Large intestine (tissue), 12 donors: ENCODE results near the gene HSPE1. TPM values are rescaled to one million over a fixed set of nuclear protein-coding genes. Genes with fewer than 3 reads are reported as not detected.
A peak's percentile ranks its signal among the peaks of the same experiment; 100 is the strongest.
"Not testable (repeated sequence)": the region's sequence is repeated elsewhere in the genome, so short reads cannot be mapped to it uniquely, and the experiment has no call there.

Experiments
- DNase-seq, 2 donors: peaks; one replicate each; pipeline versions ENCODE4 v3.0.0 to v3.0.0-alpha.2; 2013
- H3K27ac ChIP-seq: one replicate; pipeline ENCODE4 v1.5.1; 2013; ENCODE audit warnings: low read length
- H3K27me3 ChIP-seq: 2 replicates; pipeline ENCODE4 v1.6.1; 2013; ENCODE audit warnings: low read length; ENCODE audit not compliant: control insufficient read depth, insufficient read depth
- H3K36me3 ChIP-seq: 2 replicates; pipeline ENCODE4 v1.6.1; 2013; ENCODE audit warnings: low read length; ENCODE audit not compliant: control insufficient read depth, insufficient read depth
- H3K4me1 ChIP-seq: one replicate; pipeline ENCODE4 v1.6.1; 2013; ENCODE audit warnings: low read length; ENCODE audit not compliant: control insufficient read depth, insufficient read depth
- H3K4me3 ChIP-seq: one replicate; pipeline ENCODE4 v1.5.1; 2013; ENCODE audit warnings: low read length
- H3K9me3 ChIP-seq: one replicate; pipeline ENCODE4 v1.6.1; 2013; ENCODE audit warnings: mild to moderate bottlenecking, low read depth, low read length, moderate library complexity; ENCODE audit not compliant: control insufficient read depth
- WGBS: methylation state at CpG from one replicate; pipeline ENCODE4 v1.1.5; 2013; ENCODE audit warnings: low lambda C conversion rate; ENCODE audit not compliant: insufficient coverage; 5-methylcytosine and 5-hydroxymethylcytosine counted together
- long read RNA-seq, 11 donors: transcript quantifications; one replicate each; lab custom pipeline, GENCODE V29; 2026
- polyA plus RNA-seq: library from polyadenylated mRNA; unstranded; fragments of 120-200 nt; gene quantifications from one replicate; pipeline ENCODE4 v1.2.1, GENCODE V29; 2013

HSPE1 gene
- polyA plus RNA-seq: 268 TPM
- long read RNA-seq, donor 1, transcript HSPE1-201 (4 exons, 950 nt): major isoform, 160 of 195 reads
- long read RNA-seq, donor 1, partial matches to known transcripts: 30 of 195 reads
- long read RNA-seq, donor 1, other reads (novel, unspliced or antisense): 0 of 195 reads
- long read RNA-seq, donor 2, transcript HSPE1-202 (3 exons, 570 nt): minor isoform, 9 of 367 reads
- long read RNA-seq, donor 2, transcript HSPE1-201 (4 exons, 950 nt): major isoform, 276 of 367 reads
- long read RNA-seq, donor 2, transcript HSPE1-206 (2 exons, 569 nt): minor isoform, 9 of 367 reads
- long read RNA-seq, donor 2, partial matches to known transcripts: 65 of 367 reads
- long read RNA-seq, donor 2, other reads (novel, unspliced or antisense): 7 of 367 reads
- long read RNA-seq, donor 3: 0 reads
- long read RNA-seq, donor 4, transcript HSPE1-201 (4 exons, 950 nt): major isoform, 31 of 37 reads
- long read RNA-seq, donor 4, partial matches to known transcripts: 6 of 37 reads
- long read RNA-seq, donor 4, other reads (novel, unspliced or antisense): 0 of 37 reads
- long read RNA-seq, donor 5, transcript HSPE1-201 (4 exons, 950 nt): major isoform, 90 of 113 reads
- long read RNA-seq, donor 5, partial matches to known transcripts: 21 of 113 reads
- long read RNA-seq, donor 5, other reads (novel, unspliced or antisense): 0 of 113 reads
- long read RNA-seq, donor 6, transcript HSPE1-202 (3 exons, 570 nt): minor isoform, 16 of 297 reads
- long read RNA-seq, donor 6, transcript HSPE1-201 (4 exons, 950 nt): major isoform, 196 of 297 reads
- long read RNA-seq, donor 6, transcript HSPE1-206 (2 exons, 569 nt): minor isoform, 6 of 297 reads
- long read RNA-seq, donor 6, partial matches to known transcripts: 78 of 297 reads
- long read RNA-seq, donor 6, other reads (novel, unspliced or antisense): 0 of 297 reads
- long read RNA-seq, donor 7, transcript HSPE1-201 (4 exons, 950 nt): major isoform, 112 of 147 reads
- long read RNA-seq, donor 7, transcript HSPE1-202 (3 exons, 570 nt): minor isoform, 6 of 147 reads
- long read RNA-seq, donor 7, partial matches to known transcripts: 27 of 147 reads
- long read RNA-seq, donor 7, other reads (novel, unspliced or antisense): 0 of 147 reads
- long read RNA-seq, donor 8, transcript HSPE1-201 (4 exons, 950 nt): major isoform, 413 of 527 reads
- long read RNA-seq, donor 8, transcript HSPE1-202 (3 exons, 570 nt): minor isoform, 15 of 527 reads
- long read RNA-seq, donor 8, partial matches to known transcripts: 81 of 527 reads
- long read RNA-seq, donor 8, other reads (novel, unspliced or antisense): 9 of 527 reads
- long read RNA-seq, donor 9, transcript HSPE1-202 (3 exons, 570 nt): minor isoform, 14 of 329 reads
- long read RNA-seq, donor 9, transcript HSPE1-201 (4 exons, 950 nt): major isoform, 228 of 329 reads
- long read RNA-seq, donor 9, transcript HSPE1-206 (2 exons, 569 nt): minor isoform, 11 of 329 reads
- long read RNA-seq, donor 9, partial matches to known transcripts: 65 of 329 reads
- long read RNA-seq, donor 9, other reads (novel, unspliced or antisense): 7 of 329 reads
- long read RNA-seq, donor 10, transcript HSPE1-206 (2 exons, 569 nt): minor isoform, 6 of 388 reads
- long read RNA-seq, donor 10, transcript HSPE1-201 (4 exons, 950 nt): major isoform, 285 of 388 reads
- long read RNA-seq, donor 10, transcript HSPE1-202 (3 exons, 570 nt): minor isoform, 7 of 388 reads
- long read RNA-seq, donor 10, partial matches to known transcripts: 83 of 388 reads
- long read RNA-seq, donor 10, other reads (novel, unspliced or antisense): 6 of 388 reads
- long read RNA-seq, donor 11, transcript HSPE1-201 (4 exons, 950 nt): major isoform, 188 of 249 reads
- long read RNA-seq, donor 11, transcript HSPE1-206 (2 exons, 569 nt): minor isoform, 5 of 249 reads
- long read RNA-seq, donor 11, partial matches to known transcripts: 45 of 249 reads
- long read RNA-seq, donor 11, other reads (novel, unspliced or antisense): 6 of 249 reads

DNA sequence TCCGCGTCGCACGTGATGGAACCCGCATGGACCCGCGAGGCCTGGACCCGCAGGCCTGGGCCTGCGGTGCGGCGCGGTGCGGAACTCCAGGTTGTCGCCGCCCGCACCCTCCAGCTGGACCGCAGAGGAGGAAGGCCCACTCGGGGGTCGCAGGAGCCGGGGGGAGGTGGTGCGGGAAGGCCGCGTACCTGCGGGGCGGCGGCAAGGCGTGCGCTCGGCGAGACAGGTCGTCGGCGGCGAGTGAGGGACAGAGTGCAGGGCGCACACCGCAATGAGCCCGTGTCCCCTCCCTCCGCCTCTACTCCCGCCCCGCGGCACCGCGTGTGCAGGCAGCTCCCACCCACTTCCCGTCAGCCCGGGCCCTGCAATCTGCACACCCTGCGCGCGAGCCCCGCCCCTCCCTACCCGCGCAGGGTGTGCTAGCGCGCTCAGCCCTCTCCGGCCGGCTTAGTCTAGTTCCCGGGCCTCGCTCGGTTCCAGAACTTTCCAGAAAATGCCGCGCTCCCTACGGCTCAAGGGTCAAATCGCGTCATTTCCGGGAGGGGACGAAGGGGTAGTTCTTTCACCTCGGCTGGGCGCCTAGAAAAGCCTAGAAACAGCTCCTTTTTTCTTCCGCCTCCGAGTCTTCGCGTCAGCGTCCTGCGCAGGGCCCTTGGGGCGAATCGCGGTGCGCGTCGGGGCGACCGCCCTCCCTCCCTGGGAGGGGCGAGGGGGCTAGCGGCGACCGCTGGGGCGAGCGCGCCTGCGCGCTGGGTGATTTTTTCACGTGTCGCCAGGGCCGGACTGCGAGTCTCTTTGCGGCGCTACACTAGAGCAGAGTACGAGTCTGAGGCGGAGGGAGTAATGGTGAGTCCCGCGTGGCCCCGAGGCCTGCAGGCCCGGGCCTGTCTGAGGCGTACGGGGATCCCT is at the start of gene HSPE1, which contains the start of gene HSPD1:
Gene HSPE1, plus strand, starts transcription at position 786 of the 909 bp plus-strand sequence. Its CDS starts 58 bp downstream, at position 844.
Gene HSPD1, minus strand, starts transcription at position 247 of the 909 bp plus-strand sequence. CDS start 992 bp downstream, outside the sequence.
- no peaks in the 10 kb centered on the region for H3K27me3 ChIP-seq
- WGBS: no CpG with 5 or more reads among the region's 104 CpGs
- H3K4me1 ChIP-seq: peaks cover 7% of the 10 kb centered on the region
- peaks cover 39% of the 10 kb centered on the region for H3K36me3 ChIP-seq
- DNase-seq: peak; percentile 99 to 100
- H3K27ac ChIP-seq: peak within 1 kb of the TSS; percentile 98
- H3K4me3 ChIP-seq: peak within 1 kb of the TSS; percentile 71
- H3K9me3 ChIP-seq: no peaks in the 10 kb centered on the region

GRCh38 chr2:197450465-197450864 is 49.7 kb upstream of the HSPE1 start:
- Histone ChIP-seq H3K27me3 (no peaks in the 10 kb centered on the region), H3K4me1 (peaks cover 6% of the 10 kb centered on the region), H3K9me3 (peaks cover 4% of the 10 kb centered on the region), H3K36me3 (no peaks in the 10 kb centered on the region), H3K27ac (no peak overlapping the region), H3K4me3 (no peak overlapping the region)
- DNase-seq: no peak
- no CpG with 5 or more reads among the region's 25 CpGs for WGBS

GRCh38 chr2:197450935-197451358 is 49.2 kb upstream of the HSPE1 start:
- WGBS: no CpG with 5 or more reads among the region's 6 CpGs
- not testable (repeated sequence) for H3K9me3 ChIP-seq, H3K4me3 ChIP-seq, DNase-seq, H3K36me3 ChIP-seq, H3K27ac ChIP-seq, H3K27me3 ChIP-seq, H3K4me1 ChIP-seq

- no peaks in the 10 kb centered on the region for H3K36me3 ChIP-seq
- 10% methylated on average over 2 of the region's 11 CpGs for WGBS
Observed at GRCh38 chr2:197452754-197453122, 47.4 kb upstream of the HSPE1 start.

GRCh38 chr2:197453123-197453913 is 46.9 kb upstream of the HSPE1 start, which contains the start of gene COQ10B:
Gene COQ10B, plus strand, starts transcription at chr2:197453552. Its CDS starts 9 bp downstream, at chr2:197453561.
- H3K4me3 ChIP-seq: peak within 1 kb of the TSS; percentile 97
- no peaks in the 10 kb centered on the region for H3K36me3 ChIP-seq
- H3K27ac ChIP-seq: peak within 1 kb of the TSS; percentile 99
- H3K27me3 ChIP-seq: no peaks in the 10 kb centered on the region
- peak; percentile 100 for DNase-seq
- peaks cover 6% of the 10 kb centered on the region for H3K4me1 ChIP-seq
- H3K9me3 ChIP-seq: peaks cover 4% of the 10 kb centered on the region
- WGBS: no CpG with 5 or more reads among the region's 70 CpGs

More at GRCh38 chr2:197452754-197453122, 47.4 kb upstream of the HSPE1 start:
- peaks cover 6% of the 10 kb centered on the region for H3K4me1 ChIP-seq
- H3K4me3 ChIP-seq: peak overlapping the region; percentile 97
- no peak for DNase-seq
- H3K27ac ChIP-seq: peak overlapping the region; percentile 99
- H3K27me3 ChIP-seq: no peaks in the 10 kb centered on the region
- peaks cover 4% of the 10 kb centered on the region for H3K9me3 ChIP-seq

GRCh38 chr2:197453914-197454398 is 46.2 kb upstream of the HSPE1 start:
- WGBS: 0% methylated on average over 1 of the region's 11 CpGs
- Histone ChIP-seq H3K27ac (peak overlapping the region; percentile 99), H3K36me3 (no peaks in the 10 kb centered on the region), H3K4me3 (peak overlapping the region; percentile 97), H3K4me1 (peaks cover 6% of the 10 kb centered on the region), H3K9me3 (peaks cover 4% of the 10 kb centered on the region), H3K27me3 (no peaks in the 10 kb centered on the region)
- peak in 1 of 2 donors; percentile 76 for DNase-seq

DNA sequence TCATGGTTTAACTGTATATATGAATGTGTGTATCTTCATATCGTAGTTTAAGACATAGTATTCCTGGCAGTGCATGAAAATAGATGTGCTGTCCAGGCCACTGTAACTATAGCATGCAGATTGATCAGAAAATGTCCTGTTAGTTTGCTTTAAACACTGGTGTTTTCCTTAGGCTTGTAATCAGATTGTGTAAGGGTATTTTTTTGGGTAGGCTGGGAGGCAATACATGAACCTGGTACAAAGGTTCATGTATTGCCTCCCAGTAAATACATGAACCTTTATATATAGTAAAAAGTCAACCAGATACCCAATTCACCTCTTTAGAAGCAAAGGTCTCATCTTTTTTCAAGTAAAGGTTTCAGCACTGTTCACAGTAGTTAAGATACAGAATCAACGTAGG is 45.3 kb upstream of the HSPE1 start:
- no CpG with 5 or more reads among the region's 2 CpGs for WGBS
- H3K9me3 ChIP-seq: peaks cover 4% of the 10 kb centered on the region
- H3K4me1 ChIP-seq: peaks cover 6% of the 10 kb centered on the region
- no peak overlapping the region for H3K27ac ChIP-seq
- no peaks in the 10 kb centered on the region for H3K27me3 ChIP-seq
- H3K4me3 ChIP-seq: no peak overlapping the region
- no peak for DNase-seq
- no peaks in the 10 kb centered on the region for H3K36me3 ChIP-seq

- Histone ChIP-seq H3K4me1 (peaks cover 6% of the 10 kb centered on the region), H3K27me3 (no peaks in the 10 kb centered on the region)
Observed at GRCh38 chr2:197455428-197455827, 44.8 kb upstream of the HSPE1 start.

More at GRCh38 chr2:197455428-197455827, 44.8 kb upstream of the HSPE1 start:
- Histone ChIP-seq H3K4me3 (no peak overlapping the region), H3K9me3 (peaks cover 3% of the 10 kb centered on the region), H3K36me3 (no peaks in the 10 kb centered on the region), H3K27ac (no peak overlapping the region)
- no peak for DNase-seq
- WGBS: no CpG with 5 or more reads among the region's 1 CpG
